ENCODE measurements around the gene NEUROG1.
"Not testable (repeated sequence)": the region's sequence is repeated elsewhere in the genome, so short reads cannot be mapped to it uniquely, and the experiment has no call there.

- not testable (repeated sequence) for TF ChIP-seq GABPA (IDR thresholded peaks at IDR 0.05; ENCODE audit: low read depth); SP1 (IDR thresholded peaks at IDR 0.05; ENCODE audit: low read depth, low read length); EZH2 (IDR thresholded peaks at IDR 0.05; ENCODE audit: borderline replicate concordance, control insufficient read depth, low read depth, low read length); CHD4 (IDR thresholded peaks at IDR 0.05); CUX1 (IDR thresholded peaks at IDR 0.05; ENCODE audit: insufficient replicate concordance, low read depth, low read length); SMAD1 (IDR thresholded peaks at IDR 0.05; ENCODE audit: low read depth, partially characterized antibody); CREB1 (IDR thresholded peaks at IDR 0.05; ENCODE audit: low read depth); PBX3 (IDR thresholded peaks at IDR 0.05; ENCODE audit: insufficient replicate concordance, low read depth, low read length); MTA3 (IDR thresholded peaks at IDR 0.05; ENCODE audit: borderline replicate concordance, low read length); POLR2A (IDR thresholded peaks at IDR 0.05; ENCODE audit: low read depth, low read length); CEBPB (IDR thresholded peaks at IDR 0.05; ENCODE audit: borderline replicate concordance in 1 of 2, low read depth in 2 of 2, low read length in 2 of 2)
- TF ChIP-seq, protein P1, sequence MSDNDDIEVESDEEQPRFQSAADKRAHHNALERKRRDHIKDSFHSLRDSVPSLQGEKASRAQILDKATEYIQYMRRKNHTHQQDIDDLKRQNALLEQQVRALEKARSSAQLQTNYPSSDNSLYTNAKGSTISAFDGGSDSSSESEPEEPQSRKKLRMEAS (IDR thresholded peaks at IDR 0.05; ENCODE audit: low read depth, low read length), result not testable (repeated sequence)
- TF ChIP-seq, protein P2, sequence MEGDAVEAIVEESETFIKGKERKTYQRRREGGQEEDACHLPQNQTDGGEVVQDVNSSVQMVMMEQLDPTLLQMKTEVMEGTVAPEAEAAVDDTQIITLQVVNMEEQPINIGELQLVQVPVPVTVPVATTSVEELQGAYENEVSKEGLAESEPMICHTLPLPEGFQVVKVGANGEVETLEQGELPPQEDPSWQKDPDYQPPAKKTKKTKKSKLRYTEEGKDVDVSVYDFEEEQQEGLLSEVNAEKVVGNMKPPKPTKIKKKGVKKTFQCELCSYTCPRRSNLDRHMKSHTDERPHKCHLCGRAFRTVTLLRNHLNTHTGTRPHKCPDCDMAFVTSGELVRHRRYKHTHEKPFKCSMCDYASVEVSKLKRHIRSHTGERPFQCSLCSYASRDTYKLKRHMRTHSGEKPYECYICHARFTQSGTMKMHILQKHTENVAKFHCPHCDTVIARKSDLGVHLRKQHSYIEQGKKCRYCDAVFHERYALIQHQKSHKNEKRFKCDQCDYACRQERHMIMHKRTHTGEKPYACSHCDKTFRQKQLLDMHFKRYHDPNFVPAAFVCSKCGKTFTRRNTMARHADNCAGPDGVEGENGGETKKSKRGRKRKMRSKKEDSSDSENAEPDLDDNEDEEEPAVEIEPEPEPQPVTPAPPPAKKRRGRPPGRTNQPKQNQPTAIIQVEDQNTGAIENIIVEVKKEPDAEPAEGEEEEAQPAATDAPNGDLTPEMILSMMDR (IDR thresholded peaks at IDR 0.05 in 2 of 3, conservative IDR thresholded peaks at IDR 0.05 in 1 of 3; ENCODE audit: control insufficient read depth in 2 of 3, extremely low read depth in 1 of 3, insufficient read depth in 1 of 3, low read depth in 3 of 3, low read length in 3 of 3), result not testable (repeated sequence)
Measured at GRCh38 chr5:135529576-135529975, 6.2 kb downstream of the NEUROG1 start.

Data from GM12878 (cell line).